A375 (cell line): ENCODE data around the gene DBET. TPM values are rescaled to one million over a fixed set of nuclear protein-coding genes. Genes with fewer than 3 reads are reported as not detected.

Source experiments
- small RNA-seq: library from RNA; depleted of rRNA; stranded (forward); fragments of <200 nt; gene quantifications from one replicate; pipeline ENCODE3, GENCODE V24; 2014
- total RNA-seq: library from RNA; depleted of rRNA; stranded (reverse); fragments of >200 nt; shearing (Covaris generic); gene quantifications from 2 replicates; pipeline ENCODE4 v1.2.3, GENCODE V29; 2014; rRNA removed

The DBET gene
- total RNA-seq = not detected in 2 replicates

DNA sequence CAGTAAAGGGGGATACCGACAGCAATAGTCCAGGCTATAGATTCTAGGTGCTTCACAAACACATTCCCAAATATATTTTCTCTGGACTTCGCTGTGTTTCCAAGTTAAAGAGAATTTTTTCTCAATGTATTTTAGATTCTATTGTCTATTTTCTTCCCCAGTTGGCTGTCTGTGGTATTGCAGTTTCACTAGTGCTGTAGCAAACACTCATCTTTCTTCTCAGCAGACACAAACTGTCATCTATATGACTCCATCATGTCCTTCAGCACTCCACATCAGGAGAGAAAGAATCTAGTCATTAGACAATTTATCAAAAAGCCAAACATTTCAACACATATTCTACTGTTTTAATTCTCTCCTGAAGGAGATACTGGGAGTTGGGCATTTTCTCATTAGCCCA is at the start of gene DBET:
DBET (plus strand) TSS at position 161 of the 400 bp plus-strand sequence.

GRCh38 chr4:190027156-190027555 is 37.1 kb upstream of the DBET start, which contains the start of gene FRG2:
Gene FRG2 (minus strand): TSS chr4:190027256. CDS start chr4:190027204, 52 bp downstream.

Small RNAs within 50 kb of the gene (small RNA-seq; reads per million reads assigned to genes)
- gene RNA5SP174 = 2.0 reads per million, percentile 73 among the genes with 10 or more reads in this experiment
- gene RNA5SP175 = 3.3 reads per million, percentile 81 among the genes with 10 or more reads in this experiment

Other genes with a start within 250 kb of the DBET start
- gene FRG1, start 123.6 kb upstream of the DBET start, total RNA-seq = 69.3 and 92.1 TPM in 2 replicates
- gene FRG2, start 37.2 kb upstream of the DBET start, total RNA-seq = not detected in 2 replicates
- gene DUX4, start 109.3 kb downstream of the DBET start, total RNA-seq = not detected in 2 replicates